Hindlimb muscle (tissue), 1 donor: ENCODE measurements around the gene COX7A2. TPM values are rescaled to one million over a fixed set of nuclear protein-coding genes. Genes with fewer than 3 reads are reported as not detected.

Experiments used
- DNase-seq: peaks from one replicate; pipeline ENCODE4 v3.0.0-alpha.2; 2013
- polyA plus RNA-seq: library from polyadenylated mRNA; unstranded; fragments of 120-200 nt; gene quantifications from one replicate; pipeline ENCODE4 v1.2.1, GENCODE V29; 2013; ENCODE audit not compliant: insufficient read length

COX7A2 gene
- polyA plus RNA-seq, 1 donor: 188 TPM

- no peak for DNase-seq
These were observed 24.8 kb upstream of the COX7A2 start for GRCh38 chr6:75268121-75268987.

- no peak for DNase-seq
These were observed 23.9 kb upstream of the COX7A2 start for GRCh38 chr6:75267461-75267860.

GRCh38 chr6:75266716-75267291 lies 23.2 kb upstream of the COX7A2 start:
- DNase-seq: no peak

GRCh38 chr6:75263401-75263750 lies 19.8 kb upstream of the COX7A2 start:
- DNase-seq: no peak

- no peak for DNase-seq
These were observed 19.3 kb upstream of the COX7A2 start for GRCh38 chr6:75262716-75263400.

- no peak for DNase-seq
These were observed 17.7 kb upstream of the COX7A2 start for GRCh38 chr6:75261299-75261698.

- no peak for DNase-seq
These were observed 13.9 kb upstream of the COX7A2 start for GRCh38 chr6:75257343-75258087.

GRCh38 chr6:75250552-75250951 lies 7.0 kb upstream of the COX7A2 start:
- DNase-seq: no peak

GRCh38 chr6:75249837-75250236 lies 6.2 kb upstream of the COX7A2 start:
- DNase-seq: no peak

GRCh38 chr6:75246386-75246785 lies 2.8 kb upstream of the COX7A2 start:
- no peak for DNase-seq

- DNase-seq: no peak
These were observed 523 bp upstream of the COX7A2 start for GRCh38 chr6:75244063-75244584.

GRCh38 chr6:75236630-75237029 lies 7.0 kb downstream of the COX7A2 start:
- no peak for DNase-seq

- no peak for DNase-seq
These were observed 8.3 kb downstream of the COX7A2 start for GRCh38 chr6:75235271-75235670.

- DNase-seq: peak; percentile 36
These were observed 9.3 kb downstream of the COX7A2 start for GRCh38 chr6:75234126-75234865.

GRCh38 chr6:75233092-75233615 lies 10.4 kb downstream of the COX7A2 start:
- no peak for DNase-seq

GRCh38 chr6:75230484-75231325 lies 12.9 kb downstream of the COX7A2 start:
- peak; percentile 28 for DNase-seq

GRCh38 chr6:75224303-75224926 lies 19.2 kb downstream of the COX7A2 start:
- no peak for DNase-seq

GRCh38 chr6:75223428-75223827 lies 20.2 kb downstream of the COX7A2 start:
- DNase-seq: no peak

- DNase-seq: no peak
These were observed 21.3 kb downstream of the COX7A2 start for GRCh38 chr6:75222261-75222660.

GRCh38 chr6:75221116-75221515 lies 22.5 kb downstream of the COX7A2 start:
- DNase-seq: no peak
